Activated T-cell treated with anti-CD3 and anti-CD28 coated beads, Interleukin-2, amount 50 U/mL, for 72 hours (primary cell): ENCODE results near the gene LRRFIP2. TPM values are rescaled to one million over a fixed set of nuclear protein-coding genes. Genes with fewer than 3 reads are reported as not detected.
"Not testable (repeated sequence)": the region's sequence is repeated elsewhere in the genome, so short reads cannot be mapped to it uniquely, and the experiment has no call there.

ENCODE experiments used
- ATAC-seq, 2 donors: fragments of 150-1000 bp; cut with Tn5 transposase; replicated peaks in 1 of 2; 2 replicates each; pipeline ENCODE4 v1.10.0; 2021; ENCODE audit warnings: moderate library complexity in 2 of 2, mild to moderate bottlenecking in 1 of 2
- DNase-seq, 2 donors: peaks; one replicate each; pipeline ENCODE4 v3.0.0; 2021 to 2022; ENCODE audit warnings: mixed read lengths in 1 of 2
- H3K27ac Mint-ChIP-seq: one replicate; pipeline ENCODE4 v1.8.0; 2022; ENCODE audit warnings: mild to moderate bottlenecking, moderate library complexity, mixed read lengths
- H3K27me3 Mint-ChIP-seq: one replicate; pipeline ENCODE4 v1.8.0; 2022; ENCODE audit warnings: low read depth, mixed read lengths
- H3K36me3 Mint-ChIP-seq, 2 donors: one replicate each; pipeline ENCODE4 v1.8.0; 2022; ENCODE audit warnings: mixed read lengths in 2 of 2, mild to moderate bottlenecking in 1 of 2; ENCODE audit not compliant: insufficient read depth in 2 of 2
- H3K4me1 Mint-ChIP-seq: one replicate; pipeline ENCODE4 v1.8.0; 2022; ENCODE audit warnings: low read depth, mixed read lengths
- H3K4me3 Mint-ChIP-seq, 2 donors: one replicate each; pipeline ENCODE4 v1.8.0; 2022; ENCODE audit warnings: mild to moderate bottlenecking in 2 of 2, mixed read lengths in 2 of 2, moderate library complexity in 2 of 2
- H3K9me3 Mint-ChIP-seq, 2 donors: one replicate each; pipeline ENCODE4 v1.8.0; 2022; ENCODE audit warnings: mixed read lengths in 2 of 2
- total RNA-seq, 2 donors: library from RNA; stranded (reverse); gene quantifications; one replicate each; pipeline ENCODE4 v1.2.3, GENCODE V29; 2022

The LRRFIP2 gene
- total RNA-seq, 2 donors from 2014 or later, result 28.3 to 36.1 TPM

DNA sequence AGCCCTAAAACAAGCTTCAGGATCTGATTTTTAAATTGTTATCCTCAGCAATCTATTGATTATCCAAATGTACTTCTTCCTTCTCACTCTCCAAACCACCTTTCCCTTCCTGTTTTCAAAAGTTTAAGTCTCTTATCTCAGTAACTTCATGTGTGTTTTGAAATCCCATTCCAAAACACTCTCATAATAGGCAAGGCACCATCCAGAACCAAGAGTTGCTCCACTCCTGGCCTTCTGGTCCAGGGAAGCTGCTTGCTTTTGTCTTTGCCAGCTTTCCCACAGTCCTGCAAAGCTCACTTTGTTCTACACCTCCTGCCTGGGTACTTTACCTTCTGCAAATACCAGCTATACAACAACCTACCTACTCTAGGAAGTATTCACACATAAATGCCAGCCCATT, 117.6 kb downstream of the LRRFIP2 start:
- Mint-ChIP-seq H3K27me3 (no peaks in the 10 kb centered on the region), H3K9me3 (no peaks in the 10 kb centered on the region), H3K27ac (peak overlapping the region; percentile 3), H3K4me3 (no peak overlapping the region), H3K36me3 (peaks cover 2 to 11% of the 10 kb centered on the region in 2 donors), H3K4me1 (peaks cover 10% of the 10 kb centered on the region)
- DNase-seq (no peak), ATAC-seq (no peak)

DNA sequence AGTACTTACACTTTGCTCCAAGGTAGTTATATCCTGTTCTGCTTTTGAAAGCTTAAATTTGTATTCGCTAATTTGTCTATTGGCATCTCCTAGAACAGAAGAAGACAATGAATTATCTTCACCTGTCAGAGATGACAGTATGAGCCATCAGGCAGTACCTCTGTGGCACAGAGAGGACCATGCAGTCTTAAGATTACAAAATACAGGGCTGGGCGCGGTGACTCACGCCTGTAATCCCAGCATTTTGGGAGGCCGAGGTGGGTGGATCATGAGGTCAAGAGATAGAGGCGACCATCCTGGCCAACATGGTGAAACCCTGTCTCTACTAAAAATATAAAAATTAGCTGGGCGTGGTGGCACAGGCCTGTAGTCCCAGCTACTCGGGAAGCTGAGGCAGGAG, 119.3 kb downstream of the LRRFIP2 start:
- not testable (repeated sequence) for H3K27me3 Mint-ChIP-seq, DNase-seq, H3K4me3 Mint-ChIP-seq, H3K9me3 Mint-ChIP-seq, ATAC-seq
- peaks cover 3 to 12% of the 10 kb centered on the region in 2 donors for H3K36me3 Mint-ChIP-seq
- H3K4me1 Mint-ChIP-seq, result peaks cover 10% of the 10 kb centered on the region
- H3K27ac Mint-ChIP-seq, result peak overlapping the region; percentile 94

DNA sequence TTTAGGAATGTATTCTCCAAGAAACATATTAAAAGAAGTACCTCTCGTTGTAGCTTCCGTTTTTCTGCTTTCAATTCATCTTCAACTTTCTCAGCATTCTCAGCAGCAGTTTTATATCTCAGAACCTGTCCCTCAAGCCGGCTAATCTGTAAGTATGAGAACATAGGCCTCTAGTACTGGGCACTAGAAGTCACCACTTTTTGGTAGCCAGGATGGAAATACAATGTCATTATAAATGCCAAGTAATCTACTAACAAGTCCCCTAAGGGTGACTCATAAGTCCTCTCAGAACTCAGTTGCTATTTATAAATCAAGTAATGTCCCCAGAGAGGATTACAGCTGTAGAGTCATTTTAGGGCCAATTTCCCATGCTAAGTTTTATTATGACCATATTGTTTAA, 120.0 kb downstream of the LRRFIP2 start:
- peak overlapping the region; percentile 94 for H3K27ac Mint-ChIP-seq
- ATAC-seq, result peak; percentile 75 to 91
- peaks cover 10% of the 10 kb centered on the region for H3K4me1 Mint-ChIP-seq
- H3K27me3 Mint-ChIP-seq, result no peaks in the 10 kb centered on the region
- H3K4me3 Mint-ChIP-seq, result peak overlapping the region in 1 of 2 donors; percentile 43
- peaks cover 4 to 16% of the 10 kb centered on the region in 2 donors for H3K36me3 Mint-ChIP-seq
- no peak for DNase-seq
- H3K9me3 Mint-ChIP-seq, result no peaks in the 10 kb centered on the region

DNA sequence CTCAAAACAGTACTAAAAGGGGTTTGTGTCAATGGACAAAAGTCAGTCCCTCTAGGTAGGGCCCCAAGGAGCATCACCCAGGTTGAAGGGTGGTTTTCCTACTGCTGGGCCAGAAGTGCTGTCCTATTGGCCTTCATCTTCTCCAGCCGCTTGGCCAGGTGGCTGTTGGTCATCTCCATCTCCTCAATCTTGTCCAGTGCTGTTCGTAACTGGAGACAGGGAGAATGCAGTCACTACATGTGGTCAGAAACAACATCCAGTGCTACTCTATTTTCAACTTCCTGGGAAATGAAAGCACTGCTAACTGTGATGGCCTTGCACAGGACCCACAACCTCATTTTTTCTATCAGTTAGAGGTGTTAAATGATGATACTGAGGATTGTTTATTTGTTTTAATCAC, 120.6 kb downstream of the LRRFIP2 start:
- Mint-ChIP-seq H3K4me3 (no peak overlapping the region), H3K27ac (peak overlapping the region; percentile 94), H3K4me1 (peaks cover 10% of the 10 kb centered on the region), H3K36me3 (peaks cover 6 to 20% of the 10 kb centered on the region in 2 donors), H3K27me3 (no peaks in the 10 kb centered on the region), H3K9me3 (no peaks in the 10 kb centered on the region)
- ATAC-seq, result no peak
- no peak for DNase-seq

DNA sequence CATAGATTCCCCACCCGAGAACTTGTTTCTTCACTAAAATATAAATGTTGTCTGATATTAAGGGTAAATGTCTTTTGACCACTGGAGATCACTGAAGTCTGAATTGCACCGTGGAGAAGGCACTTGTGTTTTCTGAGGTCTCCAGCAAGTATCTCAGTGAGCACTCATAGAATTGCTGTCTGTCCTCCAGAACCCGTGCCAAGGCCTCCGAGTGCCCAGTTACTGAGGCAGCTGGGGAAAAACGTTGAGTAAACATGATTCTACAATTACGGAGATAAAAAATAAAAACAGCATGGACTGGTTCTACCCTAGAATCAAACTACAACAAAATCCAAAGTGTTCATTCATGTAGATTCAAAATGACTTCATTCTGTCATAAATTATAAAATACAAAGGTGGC, 121.0 kb downstream of the LRRFIP2 start:
- H3K36me3 Mint-ChIP-seq, result peaks cover 6 to 23% of the 10 kb centered on the region in 2 donors
- H3K9me3 Mint-ChIP-seq, result no peaks in the 10 kb centered on the region
- H3K27me3 Mint-ChIP-seq, result no peaks in the 10 kb centered on the region
- peak overlapping the region; percentile 60 for H3K27ac Mint-ChIP-seq
- no peak overlapping the region for H3K4me3 Mint-ChIP-seq
- peaks cover 10% of the 10 kb centered on the region for H3K4me1 Mint-ChIP-seq
- ATAC-seq (no peak), DNase-seq (no peak)

DNA sequence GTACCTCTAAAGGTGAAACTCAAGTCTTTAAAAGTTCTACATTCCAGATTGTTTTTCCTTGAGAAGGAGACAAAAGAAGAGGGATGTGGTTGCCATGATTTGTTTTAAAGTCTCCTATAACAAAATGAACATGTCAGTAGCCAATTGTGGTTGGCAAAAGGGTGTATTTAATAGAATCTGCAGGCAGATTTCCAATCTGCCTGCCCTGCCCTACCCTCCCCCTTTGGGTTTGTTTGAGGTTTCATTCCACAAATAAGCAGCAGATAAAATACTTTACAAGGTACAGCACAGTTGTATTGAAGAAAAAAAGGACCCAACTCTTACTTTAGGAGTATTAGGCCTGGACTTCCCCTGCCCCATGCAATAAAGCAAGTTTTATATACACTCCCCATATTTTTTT, 121.5 kb downstream of the LRRFIP2 start:
- no peak for ATAC-seq
- Mint-ChIP-seq H3K27me3 (no peaks in the 10 kb centered on the region), H3K4me1 (peaks cover 10% of the 10 kb centered on the region), H3K36me3 (peaks cover 9 to 22% of the 10 kb centered on the region in 2 donors), H3K4me3 (no peak overlapping the region), H3K9me3 (no peaks in the 10 kb centered on the region), H3K27ac (peak overlapping the region; percentile 76)
- DNase-seq, result no peak

DNA sequence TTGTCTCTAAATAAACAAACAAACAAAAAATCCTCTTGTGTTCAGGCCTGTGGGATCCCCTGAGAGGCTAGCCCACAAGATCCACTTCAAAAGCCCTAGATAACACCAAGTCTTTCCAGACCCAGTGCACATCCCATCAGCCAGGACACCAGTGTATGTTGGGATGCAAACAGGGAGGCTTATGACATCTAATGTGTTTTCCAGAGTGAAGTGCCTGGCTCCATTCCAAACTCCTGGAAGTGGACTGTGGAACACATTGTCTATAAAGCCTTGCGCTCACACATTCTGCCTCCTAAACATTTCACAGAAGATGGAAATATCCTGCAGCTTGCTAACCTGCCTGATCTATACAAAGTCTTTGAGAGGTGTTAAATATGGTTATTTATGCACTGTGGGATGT, 124.1 kb downstream of the LRRFIP2 start:
- H3K36me3 Mint-ChIP-seq, result peaks cover 13 to 26% of the 10 kb centered on the region in 2 donors
- ATAC-seq, result no peak
- H3K27ac Mint-ChIP-seq, result no peak overlapping the region
- H3K4me3 Mint-ChIP-seq, result no peak overlapping the region
- no peaks in the 10 kb centered on the region for H3K9me3 Mint-ChIP-seq
- H3K27me3 Mint-ChIP-seq, result no peaks in the 10 kb centered on the region
- peaks cover 10% of the 10 kb centered on the region for H3K4me1 Mint-ChIP-seq
- DNase-seq, result no peak

DNA sequence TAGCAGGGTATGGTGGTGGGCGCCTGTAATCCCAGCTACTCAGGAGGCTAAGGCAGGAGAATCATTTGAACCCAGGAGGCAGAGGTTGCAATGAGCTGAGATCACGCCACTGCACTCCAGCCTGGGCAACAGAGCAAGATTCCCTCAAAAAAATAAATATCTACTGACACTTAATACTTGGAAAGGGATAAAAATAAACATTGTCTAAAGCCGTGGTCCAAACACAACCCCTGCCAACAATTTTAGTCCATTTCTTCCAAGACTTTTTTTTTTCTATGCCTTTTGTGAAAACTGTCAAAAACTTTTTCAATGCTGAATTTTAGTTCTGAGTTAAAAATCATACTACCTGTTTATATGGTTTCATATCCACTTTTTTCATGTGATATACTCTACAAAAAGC, 131.7 kb downstream of the LRRFIP2 start:
- not testable (repeated sequence) for H3K27me3 Mint-ChIP-seq, H3K4me1 Mint-ChIP-seq, H3K4me3 Mint-ChIP-seq, ATAC-seq, H3K27ac Mint-ChIP-seq, DNase-seq, H3K9me3 Mint-ChIP-seq
- H3K36me3 Mint-ChIP-seq, result peaks cover 5 to 29% of the 10 kb centered on the region in 2 donors

DNA sequence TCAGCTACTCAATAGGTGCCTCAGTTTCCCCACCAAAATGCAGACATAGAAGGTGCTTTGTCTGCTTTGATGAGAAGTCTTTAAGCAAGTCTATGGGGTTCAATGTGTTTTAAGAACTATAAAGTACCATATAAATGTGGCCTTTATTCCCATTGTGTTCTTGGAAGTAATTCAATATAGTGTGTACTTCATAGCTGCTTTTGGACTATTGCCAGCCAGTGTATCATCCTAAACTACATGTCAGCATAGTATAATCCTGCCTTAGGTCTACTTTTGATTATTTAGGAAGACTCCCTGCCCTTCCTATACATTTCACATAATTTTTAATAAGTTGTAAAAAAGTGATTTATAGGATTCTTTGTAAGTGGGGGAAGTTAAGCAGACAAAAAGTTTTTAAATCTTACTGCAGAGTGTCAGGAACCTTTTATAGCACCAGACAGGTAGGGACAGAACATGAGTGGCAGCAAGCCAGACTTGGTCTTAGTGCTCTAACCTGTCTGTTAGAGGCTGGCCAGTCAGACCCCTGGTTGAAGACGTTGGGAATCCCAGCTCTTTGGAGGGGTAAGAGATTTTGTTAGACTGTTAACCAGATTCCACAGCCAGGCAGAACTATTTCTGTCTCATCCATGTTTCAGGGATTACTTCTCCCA, 132.7 kb downstream of the LRRFIP2 start:
- Mint-ChIP-seq H3K36me3 (peaks cover 5 to 31% of the 10 kb centered on the region in 2 donors), H3K4me3 (no peak overlapping the region), H3K9me3 (no peaks in the 10 kb centered on the region), H3K4me1 (no peaks in the 10 kb centered on the region), H3K27ac (no peak overlapping the region), H3K27me3 (no peaks in the 10 kb centered on the region)
- DNase-seq (no peak), ATAC-seq (no peak)

DNA sequence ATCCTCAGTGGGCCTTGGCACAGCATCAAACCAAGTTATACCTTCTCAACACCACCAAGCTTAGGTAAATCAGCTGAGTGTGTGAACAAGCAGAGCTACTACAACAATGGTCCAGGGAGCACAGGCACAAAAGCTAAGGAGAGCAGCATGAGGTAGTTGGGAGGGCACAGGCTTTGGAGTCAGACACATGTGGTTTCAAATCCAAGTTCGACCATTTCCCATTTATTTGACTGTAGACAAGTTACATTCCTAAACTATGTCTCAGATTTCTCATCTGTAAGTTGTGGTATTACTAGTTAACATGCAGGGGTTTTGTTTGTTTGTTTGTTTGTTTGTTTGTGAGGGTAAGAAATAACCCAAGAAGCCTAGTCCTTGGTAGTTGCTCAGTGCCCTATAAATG, 134.2 kb downstream of the LRRFIP2 start:
- DNase-seq, result no peak
- H3K4me1 Mint-ChIP-seq, result no peaks in the 10 kb centered on the region
- no peak for ATAC-seq
- no peaks in the 10 kb centered on the region for H3K9me3 Mint-ChIP-seq
- H3K27ac Mint-ChIP-seq, result peak overlapping the region; percentile 24
- no peak overlapping the region for H3K4me3 Mint-ChIP-seq
- H3K27me3 Mint-ChIP-seq, result no peaks in the 10 kb centered on the region
- peaks cover 14 to 37% of the 10 kb centered on the region in 2 donors for H3K36me3 Mint-ChIP-seq

DNA sequence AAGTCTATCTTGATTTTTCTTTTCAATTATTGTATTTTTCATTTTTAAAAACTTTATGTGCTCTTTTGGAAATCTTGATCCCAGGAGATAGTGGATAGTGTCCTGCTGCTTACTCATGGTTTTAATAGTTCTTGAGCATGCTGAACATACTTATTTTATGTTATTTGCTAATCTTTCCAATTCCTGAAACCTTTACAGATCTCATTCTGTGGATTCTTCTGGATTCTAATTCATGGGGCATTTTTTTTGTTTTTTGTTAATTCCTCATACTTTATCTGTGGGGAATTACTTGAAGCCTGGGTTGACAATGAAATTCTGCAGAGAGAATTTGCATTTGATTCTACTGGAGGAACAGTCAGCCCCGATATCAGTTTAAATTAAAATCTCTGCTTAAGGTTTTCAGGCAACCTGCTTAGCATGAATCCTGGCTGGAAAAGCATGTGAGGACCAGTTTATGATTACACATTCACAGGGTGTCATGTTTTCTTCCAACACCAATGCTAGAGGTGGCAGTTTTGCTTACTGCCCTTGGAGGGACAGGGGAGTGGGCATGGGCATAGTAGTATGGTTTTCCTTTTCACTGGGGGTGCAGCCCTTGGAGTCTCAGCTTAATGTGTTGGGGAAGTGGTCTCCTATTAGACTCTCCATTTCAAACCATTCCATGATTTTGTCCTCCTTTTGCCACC, 135.1 kb downstream of the LRRFIP2 start:
- H3K4me1 Mint-ChIP-seq, result no peaks in the 10 kb centered on the region
- H3K36me3 Mint-ChIP-seq, result peaks cover 14 to 44% of the 10 kb centered on the region in 2 donors
- no peaks in the 10 kb centered on the region for H3K9me3 Mint-ChIP-seq
- no peak overlapping the region for H3K4me3 Mint-ChIP-seq
- H3K27me3 Mint-ChIP-seq, result no peaks in the 10 kb centered on the region
- ATAC-seq (no peak), DNase-seq (no peak)
- peak overlapping the region; percentile 33 for H3K27ac Mint-ChIP-seq

DNA sequence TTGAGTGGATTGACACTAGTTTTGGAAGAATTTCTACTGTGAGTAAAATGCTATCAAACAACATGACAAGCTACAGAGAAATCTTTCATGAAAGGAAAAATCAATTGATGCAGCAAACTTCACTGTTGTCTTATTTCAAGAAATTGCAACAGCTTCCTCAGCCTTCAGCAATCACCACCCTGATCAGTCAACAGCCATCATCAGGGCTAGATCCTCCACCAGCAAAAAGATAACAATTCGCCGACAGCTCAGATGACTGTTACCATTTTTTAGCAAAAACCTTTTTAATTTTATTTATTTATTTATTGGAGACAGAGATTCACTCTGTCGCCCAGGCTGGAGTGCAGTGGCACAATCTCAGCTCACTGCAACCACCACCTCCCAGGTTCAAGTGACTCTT, 137.0 kb downstream of the LRRFIP2 start:
- ATAC-seq (no peak), DNase-seq (no peak)
- no peak overlapping the region for H3K27ac Mint-ChIP-seq
- no peaks in the 10 kb centered on the region for H3K9me3 Mint-ChIP-seq
- H3K27me3 Mint-ChIP-seq, result no peaks in the 10 kb centered on the region
- no peaks in the 10 kb centered on the region for H3K4me1 Mint-ChIP-seq
- no peak overlapping the region for H3K4me3 Mint-ChIP-seq
- peaks cover 19 to 54% of the 10 kb centered on the region in 2 donors for H3K36me3 Mint-ChIP-seq

DNA sequence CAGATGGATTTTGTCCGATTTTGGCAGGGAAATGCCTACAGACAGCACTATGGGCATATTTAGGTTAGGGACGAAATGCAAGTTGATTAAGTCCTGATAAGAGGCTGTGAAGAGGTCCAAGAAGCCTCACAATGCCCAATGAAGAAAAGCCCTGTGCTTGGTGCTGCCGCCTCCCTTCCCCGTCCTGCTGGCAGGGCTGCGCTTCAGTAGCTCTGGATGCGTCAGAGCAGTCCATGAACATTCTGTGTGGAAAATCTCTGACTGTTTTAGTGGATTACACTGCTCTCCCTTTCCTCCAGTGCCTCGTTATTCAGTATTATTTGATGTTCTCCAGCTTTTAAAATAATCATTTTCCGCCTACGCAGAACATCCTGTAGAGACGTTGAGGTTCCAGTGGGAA, 141.4 kb downstream of the LRRFIP2 start:
- no peak for ATAC-seq
- H3K9me3 Mint-ChIP-seq, result no peaks in the 10 kb centered on the region

More for the DNA sequence above, 141.4 kb downstream of the LRRFIP2 start:
- DNase-seq, result no peak
- H3K4me1 Mint-ChIP-seq, result peaks cover 1% of the 10 kb centered on the region
- no peak overlapping the region for H3K27ac Mint-ChIP-seq
- H3K36me3 Mint-ChIP-seq, result peaks cover 22 to 56% of the 10 kb centered on the region in 2 donors
- no peaks in the 10 kb centered on the region for H3K27me3 Mint-ChIP-seq
- no peak overlapping the region for H3K4me3 Mint-ChIP-seq
